ENCODE results near the gene RFPL3.

DNA sequence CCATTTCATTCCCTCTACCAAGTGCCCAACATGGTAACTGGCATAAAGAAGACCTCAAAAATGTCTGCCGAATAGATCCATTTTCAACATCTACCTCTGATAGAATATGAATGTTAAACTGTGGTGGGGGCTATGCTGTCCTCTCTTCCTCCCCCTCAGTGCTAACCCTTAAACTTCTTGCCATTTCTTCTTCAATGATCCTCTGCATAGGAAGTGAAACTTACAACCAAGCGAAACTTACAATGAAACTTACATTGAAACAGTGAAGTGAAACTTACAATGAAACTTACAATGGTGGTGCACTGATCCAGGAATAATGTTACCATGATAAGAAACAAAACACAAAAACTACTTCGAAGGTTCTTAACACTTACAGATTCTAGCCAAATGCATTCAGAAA, 49.6 kb downstream of the RFPL3 start:
- TF ChIP-seq BHLHE40 (IDR thresholded peaks at IDR 0.05; ENCODE audit: borderline replicate concordance) = no peak
- no peak for TF ChIP-seq ARNT (IDR thresholded peaks at IDR 0.05)
- TF ChIP-seq SUZ12 (IDR thresholded peaks at IDR 0.05) = no peak
- TF ChIP-seq FOXK2 (IDR thresholded peaks at IDR 0.05) = no peak

Measured in HEK293T (cell line).